Parathyroid adenoma (tissue), 2 donors: ENCODE results near the gene RFC4.

Experiments
- H2AFZ ChIP-seq: fragments of 300-600 bp; sonication (generic); one replicate; pipeline ENCODE4 v1.7.0; 2017; ENCODE audit warnings: antibody characterized with exemption, mild to moderate bottlenecking
- H3K27ac ChIP-seq: fragments of 300-600 bp; sonication (generic); one replicate; pipeline ENCODE4 v1.7.0; 2017
- H3K27me3 ChIP-seq: fragments of 300-600 bp; sonication (generic); one replicate; pipeline ENCODE4 v1.7.0; 2017; ENCODE audit warnings: low read length; ENCODE audit not compliant: control insufficient read depth, insufficient read depth
- H3K36me3 ChIP-seq: fragments of 300-600 bp; sonication (generic); one replicate; pipeline ENCODE4 v1.7.0; 2017; ENCODE audit warnings: low read length; ENCODE audit not compliant: control insufficient read depth, insufficient read depth
- H3K4me1 ChIP-seq: fragments of 300-600 bp; sonication (generic); one replicate; pipeline ENCODE4 v1.7.0; 2017; ENCODE audit warnings: control low read depth
- H3K4me2 ChIP-seq: fragments of 300-600 bp; sonication (generic); one replicate; pipeline ENCODE4 v1.7.0; 2017; ENCODE audit warnings: low read length
- H3K4me3 ChIP-seq: fragments of 300-600 bp; sonication (generic); one replicate; pipeline ENCODE4 v1.7.0; 2017; ENCODE audit warnings: low read depth, low read length
- H3K79me2 ChIP-seq: fragments of 300-600 bp; sonication (generic); one replicate; pipeline ENCODE4 v1.7.0; 2017; ENCODE audit warnings: control low read depth
- H3K9ac ChIP-seq: fragments of 300-600 bp; sonication (generic); one replicate; pipeline ENCODE4 v1.7.0; 2017; ENCODE audit warnings: mild to moderate bottlenecking
- H3K9me3 ChIP-seq: fragments of 300-600 bp; sonication (generic); one replicate; pipeline ENCODE4 v1.7.0; 2017; ENCODE audit warnings: low read length; ENCODE audit not compliant: control insufficient read depth
- CTCF ChIP-seq: fragments of 300-600 bp; sonication (generic); IDR thresholded peaks from one replicate; pipeline ENCODE4 v1.7.0; 2017; ENCODE audit warnings: antibody characterized with exemption, mild to moderate bottlenecking
- donor health status: primary hyperparathyroidism.

The RFC4 gene

GRCh38 chr3:186849374-186849975 is 43.2 kb upstream of the RFC4 start:
- no peaks in the 10 kb centered on the region for H3K36me3 ChIP-seq
- H3K27ac ChIP-seq: no peak overlapping the region
- no peak overlapping the region for H3K4me3 ChIP-seq
- no peaks in the 10 kb centered on the region for H3K4me1 ChIP-seq
- no peak overlapping the region for H2AFZ ChIP-seq
- H3K79me2 ChIP-seq: no peaks in the 10 kb centered on the region
- H3K9ac ChIP-seq: no peak overlapping the region
- H3K4me2 ChIP-seq: no peak overlapping the region
- peak; percentile 53 for TF ChIP-seq CTCF
- no peaks in the 10 kb centered on the region for H3K9me3 ChIP-seq
- H3K27me3 ChIP-seq: no peaks in the 10 kb centered on the region

- no peak overlapping the region for H3K4me2 ChIP-seq
- no peak overlapping the region for H3K27ac ChIP-seq
- no peak overlapping the region for H3K4me3 ChIP-seq
- no peak overlapping the region for H3K9ac ChIP-seq
- no peak overlapping the region for H2AFZ ChIP-seq
- TF ChIP-seq CTCF: no peak
- no peaks in the 10 kb centered on the region for H3K4me1 ChIP-seq
- H3K9me3 ChIP-seq: no peaks in the 10 kb centered on the region
- H3K36me3 ChIP-seq: no peaks in the 10 kb centered on the region
- H3K27me3 ChIP-seq: no peaks in the 10 kb centered on the region
- H3K79me2 ChIP-seq: no peaks in the 10 kb centered on the region
These were observed 41.2 kb upstream of the RFC4 start for GRCh38 chr3:186847437-186847836.

- Histone ChIP-seq H3K4me1 (no peaks in the 10 kb centered on the region), H3K36me3 (no peaks in the 10 kb centered on the region)
- TF ChIP-seq CTCF: no peak
These were observed 39.5 kb upstream of the RFC4 start for GRCh38 chr3:186845756-186846155.

GRCh38 chr3:186844908-186845307 is 38.6 kb upstream of the RFC4 start:
- H3K79me2 ChIP-seq: no peaks in the 10 kb centered on the region
- no peak overlapping the region for H3K27ac ChIP-seq
- no peak overlapping the region for H3K4me2 ChIP-seq
- no peaks in the 10 kb centered on the region for H3K4me1 ChIP-seq
- no peak overlapping the region for H2AFZ ChIP-seq
- H3K4me3 ChIP-seq: no peak overlapping the region
- TF ChIP-seq CTCF: no peak
- no peaks in the 10 kb centered on the region for H3K36me3 ChIP-seq
- H3K27me3 ChIP-seq: no peaks in the 10 kb centered on the region
- H3K9me3 ChIP-seq: no peaks in the 10 kb centered on the region
- no peak overlapping the region for H3K9ac ChIP-seq

More at GRCh38 chr3:186845756-186846155, 39.5 kb upstream of the RFC4 start:
- Histone ChIP-seq H2AFZ (no peak overlapping the region), H3K4me2 (no peak overlapping the region), H3K9ac (no peak overlapping the region), H3K27me3 (no peaks in the 10 kb centered on the region), H3K27ac (no peak overlapping the region), H3K79me2 (no peaks in the 10 kb centered on the region), H3K9me3 (no peaks in the 10 kb centered on the region), H3K4me3 (no peak overlapping the region)

- H3K9me3 ChIP-seq: no peaks in the 10 kb centered on the region
- no peak overlapping the region for H3K4me3 ChIP-seq
- no peak for TF ChIP-seq CTCF
- no peaks in the 10 kb centered on the region for H3K27me3 ChIP-seq
- H3K4me1 ChIP-seq: no peaks in the 10 kb centered on the region
- no peaks in the 10 kb centered on the region for H3K36me3 ChIP-seq
- H2AFZ ChIP-seq: no peak overlapping the region
- H3K27ac ChIP-seq: no peak overlapping the region
- H3K4me2 ChIP-seq: no peak overlapping the region
- H3K9ac ChIP-seq: no peak overlapping the region
- no peaks in the 10 kb centered on the region for H3K79me2 ChIP-seq
These were observed 36.8 kb upstream of the RFC4 start for GRCh38 chr3:186843039-186843432.
